DND-41 (cell line): ENCODE measurements around the gene STX1A.

Experiments used
- ATAC-seq: fragments of 200-7000 bp; cut with Tn5 transposase; 3 replicates; pipeline ENCODE4 v1.9.1; 2021; ENCODE audit warnings: low read depth; ENCODE audit not compliant: insufficient read depth
- DNase-seq: peaks from one replicate; pipeline ENCODE4 v3.0.0-alpha.2; 2020
- H2AFZ ChIP-seq: 2 replicates; pipeline ENCODE4 v1.6.0; 2012; ENCODE audit warnings: low read depth, low read length
- H3K27ac ChIP-seq: 2 replicates; pipeline ENCODE4 v1.5.1; 2012; ENCODE audit warnings: low read length, inconsistent platforms
- H3K27me3 ChIP-seq: fragments of 200-600 bp; sonication (generic); 2 replicates; pipeline ENCODE4 v1.6.0; 2012; ENCODE audit warnings: low read length, mild to moderate bottlenecking, inconsistent platforms; ENCODE audit not compliant: insufficient read depth, poor library complexity
- H3K36me3 ChIP-seq: 2 replicates; pipeline ENCODE4 v1.5.1; 2012; ENCODE audit warnings: low read length, inconsistent platforms; ENCODE audit not compliant: insufficient read depth
- H3K4me1 ChIP-seq: 2 replicates; pipeline ENCODE4 v1.5.1; 2012; ENCODE audit warnings: mild to moderate bottlenecking, low read length; ENCODE audit not compliant: insufficient read depth
- H3K4me2 ChIP-seq: 2 replicates; pipeline ENCODE4 v1.6.0; 2012; ENCODE audit warnings: mild to moderate bottlenecking, moderate library complexity, low read length, inconsistent platforms; ENCODE audit not compliant: insufficient read depth
- H3K4me3 ChIP-seq, 2 experiments: fragments of 200-600 bp in 1 of 2; shearing (Covaris generic) in 1 of 2; 2 replicates each; pipeline ENCODE4 v1.5.1; 2012 to 2016; ENCODE audit warnings: inconsistent platforms in 2 of 2, low read length in 2 of 2, mild to moderate bottlenecking in 2 of 2, low read depth in 1 of 2, moderate library complexity in 1 of 2
- H3K79me2 ChIP-seq: 2 replicates; pipeline ENCODE4 v1.6.0; 2012; ENCODE audit warnings: low read length, inconsistent platforms; ENCODE audit not compliant: insufficient read depth
- H3K9ac ChIP-seq: 2 replicates; pipeline ENCODE4 v1.6.0; 2012; ENCODE audit warnings: low read depth, mild to moderate bottlenecking, inconsistent platforms, low read length, moderate library complexity
- H3K9me3 ChIP-seq: 2 replicates; pipeline ENCODE4 v1.5.1; 2012; ENCODE audit warnings: low read length, moderate library complexity, mild to moderate bottlenecking, inconsistent platforms; ENCODE audit not compliant: insufficient read depth, severe bottlenecking
- H4K20me1 ChIP-seq: 2 replicates; pipeline ENCODE4 v1.6.0; 2012; ENCODE audit warnings: low read length; ENCODE audit not compliant: insufficient read depth
- EZH2 ChIP-seq: IDR thresholded peaks from 3 replicates; pipeline ENCODE4 v1.6.1; 2012; ENCODE audit warnings: borderline replicate concordance, low read depth, mild to moderate bottlenecking, moderate library complexity, low read length, inconsistent platforms; ENCODE audit not compliant: severe bottlenecking
- TF ChIP-seq, protein P1 (sequence below): IDR thresholded peaks from 2 replicates; pipeline ENCODE4 v1.5.1; 2012; ENCODE audit warnings: borderline replicate concordance, low read length, moderate library complexity, mild to moderate bottlenecking; ENCODE audit not compliant: poor library complexity, severe bottlenecking; ENCODE audit errors: extremely low read depth

STX1A gene

DNA sequence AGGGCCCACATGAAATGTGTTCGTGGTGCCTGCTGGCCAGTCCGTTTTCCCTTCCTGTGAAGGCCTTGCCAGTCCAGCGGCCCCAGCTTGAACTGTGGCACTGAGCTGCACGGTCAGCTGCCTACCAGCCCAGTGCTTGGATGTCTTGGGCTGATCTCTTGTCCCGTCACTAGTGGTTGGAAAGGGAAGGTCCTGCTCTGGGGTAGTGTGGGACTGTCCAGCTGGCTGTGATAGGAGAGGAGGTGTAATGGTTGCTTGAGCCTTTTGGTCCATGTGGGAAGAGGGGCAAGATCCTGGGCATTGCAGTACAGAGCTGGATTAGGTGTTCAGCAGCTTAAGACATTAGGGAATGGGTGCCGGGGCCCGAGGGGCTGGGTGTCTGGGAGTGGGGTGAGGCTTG, 21.1 kb downstream of the STX1A start:
- Histone ChIP-seq H3K27me3 (no peaks in the 10 kb centered on the region), H3K4me1 (peaks cover 2% of the 10 kb centered on the region), H3K36me3 (peaks cover 63% of the 10 kb centered on the region), H3K27ac (no peak overlapping the region), H3K4me3 (no peak overlapping the region), H3K9me3 (no peaks in the 10 kb centered on the region), H3K9ac (no peak overlapping the region), H2AFZ (no peak overlapping the region), H3K4me2 (no peak overlapping the region), H4K20me1 (peaks cover 12% of the 10 kb centered on the region), H3K79me2 (no peaks in the 10 kb centered on the region)
- no peak for TF ChIP-seq EZH2
- TF ChIP-seq, protein P1, sequence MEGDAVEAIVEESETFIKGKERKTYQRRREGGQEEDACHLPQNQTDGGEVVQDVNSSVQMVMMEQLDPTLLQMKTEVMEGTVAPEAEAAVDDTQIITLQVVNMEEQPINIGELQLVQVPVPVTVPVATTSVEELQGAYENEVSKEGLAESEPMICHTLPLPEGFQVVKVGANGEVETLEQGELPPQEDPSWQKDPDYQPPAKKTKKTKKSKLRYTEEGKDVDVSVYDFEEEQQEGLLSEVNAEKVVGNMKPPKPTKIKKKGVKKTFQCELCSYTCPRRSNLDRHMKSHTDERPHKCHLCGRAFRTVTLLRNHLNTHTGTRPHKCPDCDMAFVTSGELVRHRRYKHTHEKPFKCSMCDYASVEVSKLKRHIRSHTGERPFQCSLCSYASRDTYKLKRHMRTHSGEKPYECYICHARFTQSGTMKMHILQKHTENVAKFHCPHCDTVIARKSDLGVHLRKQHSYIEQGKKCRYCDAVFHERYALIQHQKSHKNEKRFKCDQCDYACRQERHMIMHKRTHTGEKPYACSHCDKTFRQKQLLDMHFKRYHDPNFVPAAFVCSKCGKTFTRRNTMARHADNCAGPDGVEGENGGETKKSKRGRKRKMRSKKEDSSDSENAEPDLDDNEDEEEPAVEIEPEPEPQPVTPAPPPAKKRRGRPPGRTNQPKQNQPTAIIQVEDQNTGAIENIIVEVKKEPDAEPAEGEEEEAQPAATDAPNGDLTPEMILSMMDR = no peak
- ATAC-seq = no peak
- DNase-seq = no peak

DNA sequence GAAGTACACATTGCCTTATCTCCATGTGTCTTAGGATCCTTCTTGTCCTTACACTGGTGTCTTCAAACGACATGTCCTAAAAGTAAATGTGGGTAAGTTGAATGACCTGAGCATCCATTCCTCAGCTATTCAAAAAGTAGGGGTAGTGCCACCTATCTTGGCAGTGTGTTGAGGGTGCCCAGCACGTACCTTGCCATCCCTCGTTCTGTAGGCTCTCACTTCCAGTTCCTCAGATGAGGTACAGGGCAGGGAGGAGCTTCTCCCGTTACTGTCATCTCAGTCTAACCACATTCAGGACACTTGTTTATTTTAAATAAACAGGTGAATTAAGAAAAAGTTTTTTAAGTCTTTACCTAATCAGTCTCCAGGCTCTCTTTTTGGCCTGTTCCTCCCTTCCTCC, 23.1 kb downstream of the STX1A start:
- H3K79me2 ChIP-seq = no peaks in the 10 kb centered on the region
- peaks cover 83% of the 10 kb centered on the region for H3K36me3 ChIP-seq
- DNase-seq (no peak), ATAC-seq (no peak)
- H3K4me1 ChIP-seq = no peaks in the 10 kb centered on the region
- H3K9me3 ChIP-seq = no peaks in the 10 kb centered on the region
- peaks cover 14% of the 10 kb centered on the region for H4K20me1 ChIP-seq
- H3K27me3 ChIP-seq = no peaks in the 10 kb centered on the region
- H3K4me2 ChIP-seq = no peak overlapping the region
- H3K4me3 ChIP-seq = no peak overlapping the region
- TF ChIP-seq, protein P1 = no peak
- no peak for TF ChIP-seq EZH2
- no peak overlapping the region for H3K27ac ChIP-seq
- no peak overlapping the region for H2AFZ ChIP-seq
- no peak overlapping the region for H3K9ac ChIP-seq

DNA sequence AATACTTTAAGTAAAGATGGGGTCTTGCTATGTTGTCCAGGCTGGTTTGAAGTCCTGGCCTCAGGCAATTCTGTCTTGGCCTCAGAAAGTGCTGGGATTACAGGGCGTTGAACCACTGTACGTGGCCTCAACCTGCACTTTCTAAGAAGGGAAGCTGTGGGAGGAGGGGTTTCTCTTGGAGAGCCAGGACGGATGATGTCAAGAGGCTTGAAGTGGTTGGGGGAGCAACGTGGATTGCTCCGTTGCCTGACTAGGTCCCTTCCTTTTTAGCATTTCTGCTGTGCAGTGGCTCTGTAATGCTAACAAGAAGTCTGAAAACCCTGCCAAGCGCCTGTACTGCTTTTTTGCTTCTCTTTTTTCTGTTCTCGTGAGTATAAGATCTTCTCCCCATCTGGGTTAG, 28.8 kb downstream of the STX1A start:
- Histone ChIP-seq H3K9ac (no peak overlapping the region), H3K27ac (no peak overlapping the region), H3K27me3 (no peaks in the 10 kb centered on the region), H3K4me1 (no peaks in the 10 kb centered on the region; the same call in 1 of the 2 replicates), H3K4me2 (no peak overlapping the region), H3K36me3 (peaks cover 95% of the 10 kb centered on the region), H3K79me2 (peaks cover 32% of the 10 kb centered on the region), H2AFZ (no peak overlapping the region), H4K20me1 (peaks cover 20% of the 10 kb centered on the region; the same call in 1 of the 2 replicates), H3K9me3 (no peaks in the 10 kb centered on the region), H3K4me3 (no peak overlapping the region)
- ATAC-seq = no peak
- TF ChIP-seq, protein P1 = no peak
- TF ChIP-seq EZH2 = no peak
- DNase-seq = no peak

DNA sequence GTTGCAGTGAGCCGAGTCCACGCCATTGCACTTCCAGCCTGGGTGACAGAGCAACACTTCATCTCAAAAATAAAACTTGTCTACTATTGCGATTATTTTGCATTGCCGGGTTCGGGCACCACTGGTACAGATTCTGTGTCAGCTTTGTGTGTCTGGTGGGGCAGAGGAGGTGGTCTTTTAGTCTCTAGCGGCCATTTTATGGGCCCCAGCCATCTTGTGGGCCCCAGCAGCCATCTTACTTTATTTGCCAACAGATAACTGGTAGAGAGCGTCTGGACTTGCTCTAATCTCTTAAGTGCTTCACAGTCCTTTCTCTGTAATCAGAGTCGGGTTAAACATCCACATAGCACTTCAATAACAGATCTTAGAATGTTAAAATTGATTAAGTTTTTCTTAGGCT, 31.2 kb downstream of the STX1A start:
- H3K27ac ChIP-seq = no peak overlapping the region
- DNase-seq = no peak
- ATAC-seq = no peak
- H3K9me3 ChIP-seq = no peaks in the 10 kb centered on the region
- no peak overlapping the region for H3K4me3 ChIP-seq
- H3K4me2 ChIP-seq = no peak overlapping the region
- TF ChIP-seq, protein P1 = no peak
- no peak for TF ChIP-seq EZH2
- no peaks in the 10 kb centered on the region for H3K27me3 ChIP-seq
- H2AFZ ChIP-seq = no peak overlapping the region
- peaks cover 54% of the 10 kb centered on the region for H3K79me2 ChIP-seq
- peaks cover 26% of the 10 kb centered on the region; the same call in 1 of the 2 replicates for H4K20me1 ChIP-seq
- peaks cover 77% of the 10 kb centered on the region for H3K36me3 ChIP-seq
- H3K4me1 ChIP-seq = peaks cover 15% of the 10 kb centered on the region
- no peak overlapping the region for H3K9ac ChIP-seq
